NCI-H1105 (cell line): ENCODE results near the gene KRT36.

Experiments used
- DNase-seq: peaks from one replicate; lab custom pipeline; 2025; lab: John Stamatoyannopoulos, UW

Gene KRT36

DNA sequence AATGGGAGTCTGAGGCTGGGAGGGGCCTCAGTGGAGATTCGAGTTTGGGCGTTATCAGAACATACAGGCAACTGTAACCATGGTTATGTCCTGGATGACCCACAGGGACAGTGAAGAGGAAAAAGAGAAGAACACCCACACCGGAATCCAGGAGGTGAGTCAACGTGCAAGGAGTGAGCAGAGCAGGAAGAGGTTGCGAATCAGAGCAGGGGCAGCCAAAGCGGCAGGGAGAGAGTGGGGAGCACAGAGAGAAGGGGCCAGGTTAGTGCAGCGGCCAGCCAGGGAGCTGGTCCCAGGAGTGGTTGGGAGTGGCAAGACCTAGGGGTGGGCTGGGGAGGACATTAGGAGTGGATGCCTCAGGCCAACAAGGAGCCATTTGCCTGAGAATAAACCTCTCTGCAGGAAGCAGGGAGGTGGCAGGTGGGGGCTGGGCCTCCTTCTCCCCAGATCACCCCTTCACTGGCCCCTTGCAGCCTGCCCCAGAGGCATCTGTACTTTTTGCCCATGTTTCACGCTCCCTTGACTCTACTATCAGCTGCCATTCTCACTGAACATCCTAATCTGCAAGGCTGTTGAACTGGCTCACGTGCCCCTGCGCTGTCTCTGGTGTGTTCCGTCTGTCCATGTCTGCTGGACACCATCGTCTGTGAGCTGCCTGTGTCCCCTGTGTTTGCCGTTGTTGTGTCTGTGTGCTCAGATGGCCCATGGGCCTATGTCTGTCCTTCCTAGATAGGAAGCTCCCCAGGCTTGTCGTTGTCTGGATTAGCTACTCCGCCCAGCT lies 10.6 kb upstream of the KRT36 start:
- DNase-seq, result no peak

DNA sequence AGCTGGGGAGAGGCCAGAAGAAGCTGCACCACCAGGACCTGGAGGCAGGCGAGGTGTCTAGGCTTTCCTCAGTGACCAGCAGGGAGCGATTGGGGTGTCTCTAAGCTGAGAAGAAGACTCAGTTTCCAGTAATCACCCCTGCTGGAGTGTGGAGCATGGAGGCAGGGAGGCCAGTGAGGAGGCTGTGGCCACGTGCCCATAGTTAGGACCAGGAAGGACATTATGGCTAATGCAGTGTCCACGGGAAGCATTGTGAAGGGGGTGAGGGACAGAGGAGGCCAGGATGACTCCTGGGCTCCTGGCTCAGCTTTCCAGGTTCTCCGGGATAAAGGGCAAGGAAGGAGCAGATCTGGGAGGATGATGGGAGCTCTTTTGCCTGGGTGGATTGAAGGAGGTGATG lies 10.0 kb upstream of the KRT36 start:
- DNase-seq, result no peak

GRCh38 chr17:41498276-41498675 lies 8.6 kb upstream of the KRT36 start:
- no peak for DNase-seq

GRCh38 chr17:41496803-41497484 lies 7.2 kb upstream of the KRT36 start:
- DNase-seq, result no peak

GRCh38 chr17:41494524-41494923 lies 4.8 kb upstream of the KRT36 start:
- no peak for DNase-seq

DNA sequence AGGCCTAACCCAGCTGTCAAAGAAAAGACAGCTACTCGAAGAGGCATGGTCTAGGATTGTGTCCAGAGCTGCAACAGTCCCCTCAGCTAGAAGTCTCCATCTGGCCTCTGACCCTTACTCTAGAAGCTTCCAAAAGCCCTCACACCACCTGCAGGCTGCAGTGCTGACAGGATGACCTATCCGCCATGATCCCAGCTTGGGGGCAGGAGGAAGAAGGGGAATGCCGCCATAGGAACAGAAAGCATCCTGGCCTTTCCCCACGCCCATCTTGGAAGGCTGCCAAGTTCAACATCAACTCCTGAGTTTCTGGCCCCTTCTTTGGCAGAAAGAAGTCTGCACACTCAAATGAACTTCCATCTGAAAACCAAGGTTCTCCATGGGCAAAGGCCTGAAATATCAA lies 3.1 kb upstream of the KRT36 start:
- peak; percentile 70 for DNase-seq

GRCh38 chr17:41492351-41492750 lies 2.6 kb upstream of the KRT36 start:
- no peak for DNase-seq

- DNase-seq, result no peak
Observed at GRCh38 chr17:41491476-41491875, 1.8 kb upstream of the KRT36 start.

DNA sequence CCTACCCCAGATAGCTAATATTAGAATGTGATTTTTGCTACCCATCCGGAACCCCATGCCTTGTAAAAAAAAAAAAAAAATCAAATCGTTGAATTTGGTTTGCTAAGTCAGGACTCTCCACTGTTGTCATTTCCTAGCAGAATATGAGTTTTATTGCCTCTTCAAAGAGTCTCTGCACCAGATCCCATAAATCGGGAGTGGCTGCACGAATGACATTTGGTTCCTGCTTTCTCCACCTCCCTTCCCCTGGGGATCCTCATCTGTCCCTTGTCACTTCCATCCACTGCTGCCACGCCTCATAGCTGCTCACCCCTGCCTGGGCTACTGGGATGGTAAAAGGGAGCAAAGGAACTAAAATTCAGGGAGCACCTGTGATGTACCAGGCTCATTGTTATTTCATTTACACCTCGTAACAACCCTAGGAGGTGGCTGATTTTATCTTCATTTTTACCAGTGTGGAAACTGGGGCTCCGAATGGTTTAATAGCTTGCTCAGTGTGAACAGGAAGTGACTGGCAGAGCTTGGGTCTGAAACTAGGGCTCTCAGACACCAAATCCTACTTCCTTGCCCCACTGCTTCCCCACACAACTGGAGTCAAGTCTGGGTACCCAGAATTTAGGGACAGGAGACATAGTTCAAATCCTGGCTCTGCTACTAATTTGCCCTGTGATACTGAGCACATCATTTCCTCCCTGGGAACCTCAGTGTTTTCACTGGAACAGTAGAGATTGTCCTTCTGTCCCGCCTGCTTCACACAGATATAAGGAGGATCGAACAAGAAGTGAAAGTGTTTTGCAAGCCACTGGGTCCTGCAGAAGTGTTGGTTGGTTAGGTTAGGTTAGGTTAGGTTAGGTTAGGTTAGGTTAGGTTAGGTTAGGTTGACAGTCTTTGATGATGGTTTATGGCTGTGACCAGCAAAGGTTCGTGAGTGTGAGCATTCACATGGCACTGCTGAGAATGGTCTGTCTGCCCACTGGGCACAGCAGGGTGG lies 585 bp upstream of the KRT36 start:
- DNase-seq, result no peak

GRCh38 chr17:41486809-41487530 lies 2.7 kb downstream of the KRT36 start:
- DNase-seq, result no peak

DNA sequence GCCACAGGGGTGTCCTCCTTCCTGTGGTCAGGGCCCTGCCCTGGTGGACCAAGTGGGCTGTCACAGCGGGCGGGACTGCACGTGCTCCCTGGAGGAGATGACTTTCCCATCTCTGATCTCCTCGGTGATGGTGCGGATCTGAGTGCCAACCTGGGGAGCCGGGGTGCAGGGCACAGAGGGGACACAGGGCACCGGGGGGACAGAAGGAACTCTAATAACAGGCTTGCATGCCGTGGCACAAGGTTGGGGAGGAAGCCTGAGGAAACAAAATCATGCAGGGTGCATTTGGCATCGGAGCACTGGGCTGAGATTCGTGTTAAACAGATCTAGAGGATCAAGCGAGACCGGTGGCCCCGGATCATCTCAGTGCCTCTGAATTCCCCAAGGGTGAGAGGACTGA lies 3.4 kb downstream of the KRT36 start:
- DNase-seq, result no peak

DNA sequence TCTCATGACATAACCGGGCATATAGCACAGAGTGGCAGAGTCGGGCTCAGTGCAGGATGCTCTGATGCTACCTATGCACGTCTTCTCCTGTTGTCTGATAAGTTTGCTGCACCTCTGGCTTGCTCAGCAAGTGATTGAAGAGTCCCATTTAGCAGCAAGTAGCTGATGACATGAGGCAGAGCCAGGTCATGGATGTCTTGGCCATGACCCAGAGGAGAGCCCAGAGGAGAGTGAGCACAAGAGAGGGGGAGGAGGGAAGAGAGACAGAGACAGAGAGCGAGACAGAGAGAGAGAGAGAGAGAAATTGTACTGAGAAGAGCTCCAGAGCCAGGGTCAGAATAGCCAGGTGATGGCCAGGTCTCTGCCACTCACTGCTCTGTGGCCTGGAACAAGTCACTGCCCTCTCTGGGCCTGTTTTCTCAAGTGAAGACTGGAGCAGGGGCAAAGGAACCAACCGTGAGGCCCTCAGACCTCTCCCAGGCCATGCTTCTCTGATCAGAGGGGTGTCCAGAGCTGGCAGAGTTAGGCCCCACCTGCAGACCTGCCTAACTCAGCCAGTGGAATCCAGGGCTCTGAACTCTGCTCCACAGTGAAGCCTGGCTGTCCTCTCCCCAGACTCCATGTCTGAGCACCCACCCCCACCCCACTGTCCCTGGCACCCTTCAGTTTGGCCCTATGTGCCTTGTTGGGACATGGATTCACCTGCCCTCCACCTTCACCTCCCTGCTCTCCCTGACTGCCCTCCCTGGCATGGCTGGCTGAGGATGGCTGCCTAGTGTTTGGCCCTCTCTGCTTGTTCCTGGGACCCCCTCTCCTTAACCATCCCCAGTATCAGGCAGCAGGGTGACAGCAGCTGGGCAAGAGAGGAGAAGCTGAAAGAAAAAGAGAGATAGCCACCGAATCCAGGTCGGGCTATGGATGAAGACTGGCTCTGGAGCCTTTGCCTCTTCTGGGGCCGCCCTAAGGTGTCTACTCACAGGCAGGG lies 4.5 kb downstream of the KRT36 start:
- DNase-seq, result no peak

DNA sequence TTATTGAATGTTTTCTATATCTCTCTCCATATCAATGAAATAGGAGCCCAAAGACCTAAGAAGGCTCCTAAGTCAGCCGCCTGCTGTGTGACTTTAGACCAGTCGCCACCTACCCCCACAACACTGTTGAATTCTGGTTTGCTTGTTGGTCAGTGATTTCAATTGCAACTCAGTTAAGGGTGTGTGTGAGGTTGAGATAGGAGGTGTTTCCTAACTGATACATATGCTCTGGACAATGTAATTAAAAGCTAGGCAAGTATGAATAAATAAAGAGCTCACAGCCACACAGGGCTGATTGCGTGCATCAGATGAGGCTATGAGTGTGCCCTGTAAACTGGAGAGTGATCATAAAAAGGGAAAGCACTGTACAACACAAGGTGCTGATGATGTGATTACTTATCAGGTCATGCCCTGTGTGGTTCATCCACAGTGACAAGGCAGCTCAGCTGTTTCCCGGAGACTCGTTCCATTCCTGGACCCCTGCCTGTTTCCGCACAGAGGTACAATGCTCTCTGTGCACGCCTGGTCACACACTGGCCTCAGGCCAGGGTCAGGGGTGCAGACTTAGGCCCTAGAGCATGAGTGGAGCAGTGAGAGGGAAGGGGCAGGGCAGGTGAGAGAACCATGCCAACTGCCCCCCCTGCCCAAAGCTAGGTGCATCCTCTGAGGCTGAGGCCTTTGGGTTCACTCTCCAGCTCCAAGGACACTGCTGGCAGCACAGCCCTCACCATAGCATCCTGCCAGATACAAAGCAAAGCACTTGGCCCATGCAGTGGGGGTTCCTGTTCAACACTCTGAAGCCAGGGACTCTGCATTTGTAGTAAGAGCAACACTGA lies 5.5 kb downstream of the KRT36 start:
- DNase-seq, result no peak

DNA sequence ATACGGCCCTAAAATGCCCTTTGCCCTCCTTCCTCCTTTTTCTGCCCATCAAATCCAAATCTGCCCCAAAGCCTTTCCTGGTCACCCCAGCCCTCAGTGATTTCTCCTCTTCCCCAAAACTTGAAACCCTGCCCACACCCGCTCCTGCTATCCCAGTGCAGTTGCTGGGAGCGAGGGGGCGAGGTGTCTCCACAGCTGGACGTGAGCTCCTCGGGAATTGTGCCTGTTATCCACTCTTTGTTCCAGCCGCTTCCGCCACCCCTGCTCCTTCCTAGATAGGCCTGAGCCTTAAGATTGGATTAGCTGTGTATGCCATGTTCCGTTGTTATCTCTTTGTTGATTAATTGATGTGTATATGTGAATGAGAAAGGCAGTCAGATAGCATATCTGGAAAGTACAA lies 6.2 kb downstream of the KRT36 start:
- no peak for DNase-seq

DNA sequence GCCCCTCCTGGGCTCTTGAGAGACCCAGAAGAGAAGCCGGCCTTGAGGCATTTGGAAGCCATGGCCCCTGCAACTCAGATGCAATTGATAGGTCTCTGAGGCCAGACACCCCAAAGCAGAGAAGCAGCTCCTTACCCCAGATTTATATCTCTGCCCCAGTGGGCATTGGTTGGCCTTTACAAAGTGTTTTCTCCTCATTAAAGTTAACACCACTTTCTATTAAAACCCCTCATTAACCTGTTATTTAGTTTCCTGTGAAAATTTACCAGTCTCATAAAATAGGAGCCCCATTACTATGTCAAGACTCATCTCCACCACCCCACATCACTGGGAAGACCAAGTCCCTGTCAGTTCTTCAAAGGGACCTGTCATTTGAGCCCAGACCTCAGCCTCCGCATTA lies 8.7 kb downstream of the KRT36 start, which contains the start of gene KRT35:
TSS of gene KRT35 (minus strand) at position 116 of the 400 bp plus-strand sequence. CDS start at position 62, 54 bp downstream.
- no peak for DNase-seq

DNA sequence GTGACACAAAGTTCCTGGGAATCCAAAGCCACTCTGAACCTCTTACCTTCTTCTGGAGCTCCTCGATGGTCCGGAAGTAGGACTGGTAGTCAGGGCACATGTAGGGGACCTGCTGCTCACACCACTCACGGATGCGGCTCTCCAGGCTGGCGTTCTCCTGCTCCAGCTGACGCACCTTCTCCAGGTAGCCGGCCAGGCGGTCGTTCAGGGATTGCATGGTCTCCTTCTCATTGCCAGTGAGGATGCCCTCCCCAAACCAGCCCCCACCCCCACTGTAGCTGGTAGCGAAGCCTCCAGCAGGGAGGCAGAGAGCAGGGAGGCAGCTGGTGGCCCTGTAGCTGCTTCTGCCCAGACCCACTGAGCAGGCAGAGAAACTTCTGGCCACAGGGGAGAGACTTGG lies 9.1 kb downstream of the KRT36 start:
- DNase-seq, result no peak

DNA sequence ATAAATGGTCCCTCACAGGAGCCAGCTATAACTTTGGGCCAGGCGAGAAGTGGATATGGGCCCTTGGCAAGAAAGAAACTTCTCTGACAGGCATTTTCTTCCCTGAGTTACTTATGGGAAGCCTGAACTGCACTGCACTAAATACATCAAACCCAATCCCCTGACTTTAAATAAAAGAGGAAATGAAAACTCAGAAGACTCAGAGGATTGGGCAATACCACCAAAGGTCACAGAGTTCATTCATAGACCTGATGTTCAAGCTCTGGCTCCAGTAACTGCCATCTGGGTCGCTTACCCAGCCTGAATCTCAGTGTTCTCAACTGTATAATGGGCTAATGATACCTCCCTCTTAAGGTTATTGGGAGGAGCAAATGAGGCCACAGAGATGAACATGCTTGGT lies 9.6 kb downstream of the KRT36 start:
- no peak for DNase-seq

GRCh38 chr17:41478237-41478636 lies 11.5 kb downstream of the KRT36 start:
- no peak for DNase-seq
